ENCODE results near the gene ZMYM1. TPM values are rescaled to one million over a fixed set of nuclear protein-coding genes. Genes with fewer than 3 reads are reported as not detected.
"Not testable (repeated sequence)": the region's sequence is repeated elsewhere in the genome, so short reads cannot be mapped to it uniquely, and the experiment has no call there.

The ZMYM1 gene
- total RNA-seq, 1 experiment from 2014 or later: 39.1 TPM

DNA sequence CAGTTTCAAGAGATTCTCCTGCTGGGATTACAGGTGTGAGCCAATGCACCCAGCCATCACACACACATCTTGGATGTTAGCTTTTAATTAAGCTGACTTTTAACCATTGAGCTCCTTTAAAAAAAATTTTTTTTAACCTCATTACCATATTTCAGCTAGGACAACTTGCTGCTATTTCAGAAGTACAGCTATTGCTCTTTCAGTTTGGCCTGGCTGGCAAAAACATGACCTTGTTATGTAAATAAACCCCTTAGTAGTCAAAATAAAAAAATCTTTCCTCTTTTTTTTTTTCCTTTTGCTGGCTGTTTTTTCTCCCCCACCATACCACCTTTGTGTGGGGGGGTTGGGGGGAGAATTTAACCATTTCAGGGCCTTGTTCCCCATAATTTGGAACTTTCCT lies 49.9 kb downstream of the ZMYM1 start:
- no TSS peak for BruUV-seq (replicated peaks)
- H3K36me3 ChIP-seq (ENCODE audit: control insufficient read depth, insufficient read depth, low read length): no peaks in the 10 kb centered on the region
- in situ Hi-C loops (cut with HindIII; ENCODE audit: low pct_unique_long_range_greater_than_20kb, low sequenced_read_pairs): no loop called here
- H3K27ac ChIP-seq (ENCODE audit: low read length): no peak overlapping the region
- 0 out of 2 replicates have a peak, but pooled peaks cover 3% of the 10 kb centered on the region for H3K9me3 ChIP-seq (ENCODE audit: control insufficient read depth, insufficient read depth, low read depth, low read length)
- CTCF ChIA-PET: no interaction called here
- TF ChIP-seq, protein P1, sequence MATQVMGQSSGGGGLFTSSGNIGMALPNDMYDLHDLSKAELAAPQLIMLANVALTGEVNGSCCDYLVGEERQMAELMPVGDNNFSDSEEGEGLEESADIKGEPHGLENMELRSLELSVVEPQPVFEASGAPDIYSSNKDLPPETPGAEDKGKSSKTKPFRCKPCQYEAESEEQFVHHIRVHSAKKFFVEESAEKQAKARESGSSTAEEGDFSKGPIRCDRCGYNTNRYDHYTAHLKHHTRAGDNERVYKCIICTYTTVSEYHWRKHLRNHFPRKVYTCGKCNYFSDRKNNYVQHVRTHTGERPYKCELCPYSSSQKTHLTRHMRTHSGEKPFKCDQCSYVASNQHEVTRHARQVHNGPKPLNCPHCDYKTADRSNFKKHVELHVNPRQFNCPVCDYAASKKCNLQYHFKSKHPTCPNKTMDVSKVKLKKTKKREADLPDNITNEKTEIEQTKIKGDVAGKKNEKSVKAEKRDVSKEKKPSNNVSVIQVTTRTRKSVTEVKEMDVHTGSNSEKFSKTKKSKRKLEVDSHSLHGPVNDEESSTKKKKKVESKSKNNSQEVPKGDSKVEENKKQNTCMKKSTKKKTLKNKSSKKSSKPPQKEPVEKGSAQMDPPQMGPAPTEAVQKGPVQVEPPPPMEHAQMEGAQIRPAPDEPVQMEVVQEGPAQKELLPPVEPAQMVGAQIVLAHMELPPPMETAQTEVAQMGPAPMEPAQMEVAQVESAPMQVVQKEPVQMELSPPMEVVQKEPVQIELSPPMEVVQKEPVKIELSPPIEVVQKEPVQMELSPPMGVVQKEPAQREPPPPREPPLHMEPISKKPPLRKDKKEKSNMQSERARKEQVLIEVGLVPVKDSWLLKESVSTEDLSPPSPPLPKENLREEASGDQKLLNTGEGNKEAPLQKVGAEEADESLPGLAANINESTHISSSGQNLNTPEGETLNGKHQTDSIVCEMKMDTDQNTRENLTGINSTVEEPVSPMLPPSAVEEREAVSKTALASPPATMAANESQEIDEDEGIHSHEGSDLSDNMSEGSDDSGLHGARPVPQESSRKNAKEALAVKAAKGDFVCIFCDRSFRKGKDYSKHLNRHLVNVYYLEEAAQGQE (IDR thresholded peaks at IDR 0.05; ENCODE audit: insufficient read depth in 1 of 2, low read depth in 2 of 2, low read length in 1 of 2): no peak
- TF ChIP-seq, protein P2, sequence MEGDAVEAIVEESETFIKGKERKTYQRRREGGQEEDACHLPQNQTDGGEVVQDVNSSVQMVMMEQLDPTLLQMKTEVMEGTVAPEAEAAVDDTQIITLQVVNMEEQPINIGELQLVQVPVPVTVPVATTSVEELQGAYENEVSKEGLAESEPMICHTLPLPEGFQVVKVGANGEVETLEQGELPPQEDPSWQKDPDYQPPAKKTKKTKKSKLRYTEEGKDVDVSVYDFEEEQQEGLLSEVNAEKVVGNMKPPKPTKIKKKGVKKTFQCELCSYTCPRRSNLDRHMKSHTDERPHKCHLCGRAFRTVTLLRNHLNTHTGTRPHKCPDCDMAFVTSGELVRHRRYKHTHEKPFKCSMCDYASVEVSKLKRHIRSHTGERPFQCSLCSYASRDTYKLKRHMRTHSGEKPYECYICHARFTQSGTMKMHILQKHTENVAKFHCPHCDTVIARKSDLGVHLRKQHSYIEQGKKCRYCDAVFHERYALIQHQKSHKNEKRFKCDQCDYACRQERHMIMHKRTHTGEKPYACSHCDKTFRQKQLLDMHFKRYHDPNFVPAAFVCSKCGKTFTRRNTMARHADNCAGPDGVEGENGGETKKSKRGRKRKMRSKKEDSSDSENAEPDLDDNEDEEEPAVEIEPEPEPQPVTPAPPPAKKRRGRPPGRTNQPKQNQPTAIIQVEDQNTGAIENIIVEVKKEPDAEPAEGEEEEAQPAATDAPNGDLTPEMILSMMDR (IDR thresholded peaks at IDR 0.05): no peak
- TF ChIP-seq TCF7L2 (IDR thresholded peaks at IDR 0.05; ENCODE audit: low read depth, low read length): no peak
- no peak for TF ChIP-seq POLR2AphosphoS5 (IDR thresholded peaks at IDR 0.05; ENCODE audit: low read depth, low read length)
- no peak for TF ChIP-seq SIN3A (IDR thresholded peaks at IDR 0.05; ENCODE audit: borderline replicate concordance, insufficient read depth, low read depth, low read length)
- H3K4me3 ChIP-seq (ENCODE audit: low read depth in 2 of 2, low read length in 2 of 2): no peak overlapping the region
- no peaks in the 10 kb centered on the region for H3K4me1 ChIP-seq (ENCODE audit: control insufficient read depth, insufficient read depth, low read length)
- DNase-seq (ENCODE audit: low read depth, low spot score) (no peak), ATAC-seq (no peak)
- POLR2A ChIA-PET: interaction anchor here (0.7 kb wide), 1 partner anchor 17 kb away, joined by 8 read pairs; no protein-coding TSS in a partner anchor
- no peaks in the 10 kb centered on the region for H3K27me3 ChIP-seq (ENCODE audit: control insufficient read depth, insufficient read depth, low read length)
- intact Hi-C loops (cut with micrococcal nuclease; ENCODE audit: unreplicated experiment): no loop called here

DNA sequence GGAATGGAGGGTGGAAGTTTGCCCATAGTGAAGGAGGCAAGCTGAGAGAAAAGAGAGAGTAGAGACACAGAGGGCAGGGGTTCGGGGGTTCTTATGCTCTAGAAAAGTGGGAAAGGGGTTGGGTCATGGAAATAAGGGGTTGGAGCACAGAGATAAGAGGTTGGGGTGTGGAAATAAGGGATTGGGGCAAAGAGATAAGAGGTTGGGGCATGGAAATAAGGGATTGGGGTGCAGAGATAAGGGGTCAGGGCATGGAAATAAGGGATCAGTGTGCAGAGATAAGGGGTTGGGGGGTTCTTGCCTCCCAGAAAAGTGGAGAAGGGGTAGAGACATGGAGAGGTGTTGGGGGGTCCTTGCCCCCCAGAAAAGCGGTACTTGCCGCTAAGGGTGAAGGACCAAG lies 57.6 kb downstream of the ZMYM1 start:
- BruUV-seq (replicated peaks): no TSS peak
- in situ Hi-C loops (cut with HindIII; ENCODE audit: low pct_unique_long_range_greater_than_20kb, low sequenced_read_pairs): no loop called here
- Histone ChIP-seq H3K9me3 (ENCODE audit: control insufficient read depth, insufficient read depth, low read depth, low read length) (no peaks in the 10 kb centered on the region), H3K4me1 (ENCODE audit: control insufficient read depth, insufficient read depth, low read length) (no peaks in the 10 kb centered on the region), H3K27ac (ENCODE audit: low read length) (no peak overlapping the region), H3K4me3 (ENCODE audit: low read depth in 2 of 2, low read length in 2 of 2) (no peak overlapping the region), H3K36me3 (ENCODE audit: control insufficient read depth, insufficient read depth, low read length) (no peaks in the 10 kb centered on the region), H3K27me3 (ENCODE audit: control insufficient read depth, insufficient read depth, low read length) (no peaks in the 10 kb centered on the region)
- ATAC-seq: no peak
- no peak for DNase-seq (ENCODE audit: low read depth, low spot score)
- POLR2A ChIA-PET: no interaction called here
- intact Hi-C loops (cut with micrococcal nuclease; ENCODE audit: unreplicated experiment): no loop called here
- CTCF ChIA-PET: no interaction called here
- TF ChIP-seq POLR2AphosphoS5 (IDR thresholded peaks at IDR 0.05; ENCODE audit: low read depth, low read length) (no peak), SIN3A (IDR thresholded peaks at IDR 0.05; ENCODE audit: borderline replicate concordance, insufficient read depth, low read depth, low read length) (no peak), TCF7L2 (IDR thresholded peaks at IDR 0.05; ENCODE audit: low read depth, low read length) (no peak)
- TF ChIP-seq, protein P2 (IDR thresholded peaks at IDR 0.05): no peak
- TF ChIP-seq, protein P1 (IDR thresholded peaks at IDR 0.05; ENCODE audit: insufficient read depth in 1 of 2, low read depth in 2 of 2, low read length in 1 of 2): no peak

DNA sequence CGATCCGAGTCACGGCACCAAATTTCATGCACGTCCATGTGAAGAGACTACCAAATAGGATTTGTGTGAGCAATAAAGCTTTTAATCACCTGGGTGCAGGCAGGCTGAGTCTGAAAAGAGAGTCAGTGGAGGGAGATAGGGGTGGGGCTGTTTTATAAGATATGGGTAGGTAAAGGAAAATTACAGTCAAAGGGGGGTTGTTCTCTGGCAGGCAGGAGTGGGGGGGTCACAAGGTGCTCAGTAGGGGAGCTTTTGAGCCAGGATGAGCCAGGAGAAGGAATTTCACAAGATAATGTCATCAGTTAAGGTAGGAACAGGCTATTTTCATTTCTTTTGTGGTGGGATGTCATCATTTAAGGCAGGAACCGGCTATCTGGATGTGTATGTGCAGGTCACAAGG lies 58.4 kb downstream of the ZMYM1 start:
- ATAC-seq; DNase-seq (ENCODE audit: low read depth, low spot score); intact Hi-C loops (cut with micrococcal nuclease; ENCODE audit: unreplicated experiment); H3K4me1 ChIP-seq (ENCODE audit: control insufficient read depth, insufficient read depth, low read length); H3K9me3 ChIP-seq (ENCODE audit: control insufficient read depth, insufficient read depth, low read depth, low read length); H3K27ac ChIP-seq (ENCODE audit: low read length); in situ Hi-C loops (cut with HindIII; ENCODE audit: low pct_unique_long_range_greater_than_20kb, low sequenced_read_pairs); CTCF ChIA-PET; H3K27me3 ChIP-seq (ENCODE audit: control insufficient read depth, insufficient read depth, low read length); H3K36me3 ChIP-seq (ENCODE audit: control insufficient read depth, insufficient read depth, low read length); POLR2A ChIA-PET; H3K4me3 ChIP-seq (ENCODE audit: low read depth in 2 of 2, low read length in 2 of 2); BruUV-seq (replicated peaks): not testable (repeated sequence)

DNA sequence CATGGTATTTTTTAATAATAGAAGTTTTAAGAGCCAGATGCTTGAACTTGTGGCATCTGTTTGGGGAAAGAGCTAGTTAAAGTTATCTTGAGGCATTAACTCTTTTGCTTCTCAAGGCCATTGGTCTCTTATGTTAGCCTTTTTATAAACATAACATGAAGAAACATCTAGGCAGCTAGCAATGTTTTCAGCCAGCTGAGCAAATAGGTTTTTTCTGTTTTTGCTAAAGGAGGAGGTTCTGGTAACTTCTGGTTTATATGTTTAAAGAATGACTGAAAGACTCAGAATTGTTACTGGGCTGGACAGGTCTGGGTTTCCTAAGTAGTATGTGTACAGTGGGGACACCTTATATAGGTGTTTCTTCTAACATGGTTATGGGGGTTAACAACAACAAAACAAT lies 63.1 kb downstream of the ZMYM1 start:
- H3K4me1 ChIP-seq (ENCODE audit: control insufficient read depth, insufficient read depth, low read length); ATAC-seq; DNase-seq (ENCODE audit: low read depth, low spot score); POLR2A ChIA-PET; H3K9me3 ChIP-seq (ENCODE audit: control insufficient read depth, insufficient read depth, low read depth, low read length); H3K27ac ChIP-seq (ENCODE audit: low read length); in situ Hi-C loops (cut with HindIII; ENCODE audit: low pct_unique_long_range_greater_than_20kb, low sequenced_read_pairs); H3K36me3 ChIP-seq (ENCODE audit: control insufficient read depth, insufficient read depth, low read length); BruUV-seq (replicated peaks); H3K4me3 ChIP-seq (ENCODE audit: low read depth in 2 of 2, low read length in 2 of 2); CTCF ChIA-PET; intact Hi-C loops (cut with micrococcal nuclease; ENCODE audit: unreplicated experiment); H3K27me3 ChIP-seq (ENCODE audit: control insufficient read depth, insufficient read depth, low read length): not testable (repeated sequence)

Measured in Panc1 (cell line).